Stimulated activated CD4-positive, alpha-beta T cell treated with anti-CD3 and anti-CD28 coated beads, Interleukin-12 subunit alpha, Interleukin-12 subunit beta, amount 100 ng/mL, for 4 hours (primary cell): Measurements from ENCODE around the gene OR2AK2.

ENCODE experiments used
- DNase-seq: peaks from one replicate; pipeline ENCODE4 v3.0.0-alpha.2; 2020

Gene OR2AK2

DNA sequence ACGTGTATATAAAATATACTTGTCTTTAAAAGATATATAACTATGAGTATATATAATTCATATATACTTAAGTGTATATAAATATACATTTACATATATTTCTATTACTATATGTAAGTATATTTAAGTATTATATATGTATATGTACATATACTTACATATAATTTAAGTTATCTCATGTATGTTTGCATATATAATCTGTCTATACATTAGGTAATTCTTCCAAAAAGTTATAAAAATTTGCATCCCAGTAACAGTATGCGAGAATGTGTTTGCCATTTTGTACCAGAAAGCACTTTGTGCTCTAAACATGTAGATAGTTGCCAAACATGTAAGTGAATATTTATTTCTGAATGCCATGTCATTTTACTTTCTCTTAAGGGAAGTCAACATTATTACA, at the start of gene OR2AK2:
Gene OR2AK2 (plus strand): TSS at position 301 of the 400 bp plus-strand sequence. CDS start 144 bp downstream, outside the sequence.
- no peak for DNase-seq

GRCh38 chr1:247919952-247920351, 45.1 kb upstream of the OR2AK2 start, which contains the start of gene OR2T8:
OR2T8 (plus strand) TSS chr1:247920252; CDS start chr1:247921018, 766 bp downstream.
- DNase-seq, result no peak

- DNase-seq, result no peak
Observed at GRCh38 chr1:247923941-247924340, 41.1 kb upstream of the OR2AK2 start.

DNA sequence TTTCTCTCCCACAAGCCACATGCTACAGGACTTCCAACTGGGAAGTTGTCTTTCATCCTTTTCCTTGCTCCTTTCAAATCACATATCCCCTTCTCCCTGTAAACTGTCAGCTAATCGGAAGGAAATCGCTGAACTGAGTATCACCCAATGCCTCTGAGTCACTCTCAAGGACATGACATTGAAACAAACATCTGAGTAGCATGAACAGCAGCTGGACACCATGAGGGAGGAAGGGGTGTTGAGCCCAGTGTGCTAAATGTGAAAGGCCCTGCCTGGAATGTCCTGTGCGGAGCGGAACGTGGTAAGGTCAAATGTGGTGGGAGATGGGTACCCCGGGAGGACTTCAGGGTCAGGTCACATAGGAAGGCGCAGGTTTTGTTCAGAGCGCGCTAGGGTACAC, 40.2 kb upstream of the OR2AK2 start, which contains the start of gene OR2AJ1:
Gene OR2AJ1 (plus strand): TSS at position 22 of the 400 bp plus-strand sequence. CDS start 8,880 bp downstream, outside the sequence.
- DNase-seq, result no peak

DNA sequence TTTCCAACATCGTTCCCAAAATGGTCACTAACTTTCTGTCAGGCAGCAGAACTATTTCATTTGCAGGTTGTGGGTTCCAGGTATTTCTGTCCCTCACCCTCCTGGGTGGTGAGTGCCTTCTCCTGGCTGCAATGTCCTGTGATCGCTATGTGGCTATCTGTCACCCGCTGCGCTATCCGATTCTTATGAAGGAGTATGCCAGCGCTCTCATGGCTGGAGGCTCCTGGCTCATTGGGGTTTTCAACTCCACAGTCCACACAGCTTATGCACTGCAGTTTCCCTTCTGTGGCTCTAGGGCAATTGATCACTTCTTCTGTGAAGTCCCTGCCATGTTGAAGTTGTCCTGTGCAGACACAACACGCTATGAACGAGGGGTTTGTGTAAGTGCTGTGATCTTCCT, 31.0 kb upstream of the OR2AK2 start:
- DNase-seq, result no peak

- no peak for DNase-seq
Observed at GRCh38 chr1:247935781-247936180, 29.3 kb upstream of the OR2AK2 start.

DNA sequence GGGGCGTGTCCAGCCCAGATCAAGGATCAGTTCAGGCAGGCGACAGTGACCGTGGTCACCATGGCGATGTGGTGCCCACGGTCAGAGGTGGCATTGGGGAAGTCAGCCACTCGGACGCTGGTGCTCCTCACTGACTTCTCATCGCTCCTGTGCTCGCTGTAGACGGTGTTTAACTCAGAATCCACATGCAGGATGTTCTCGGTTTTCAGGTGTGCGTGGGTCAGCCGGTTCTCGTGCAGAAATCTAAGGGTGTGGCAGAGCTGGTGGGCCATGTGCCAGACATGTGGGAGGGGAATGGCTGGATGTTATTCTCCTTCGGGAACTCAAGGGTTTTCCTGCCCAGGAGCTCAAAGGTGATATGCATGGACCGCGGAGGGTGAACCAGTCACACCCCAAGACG, 28.6 kb upstream of the OR2AK2 start:
- no peak for DNase-seq

DNA sequence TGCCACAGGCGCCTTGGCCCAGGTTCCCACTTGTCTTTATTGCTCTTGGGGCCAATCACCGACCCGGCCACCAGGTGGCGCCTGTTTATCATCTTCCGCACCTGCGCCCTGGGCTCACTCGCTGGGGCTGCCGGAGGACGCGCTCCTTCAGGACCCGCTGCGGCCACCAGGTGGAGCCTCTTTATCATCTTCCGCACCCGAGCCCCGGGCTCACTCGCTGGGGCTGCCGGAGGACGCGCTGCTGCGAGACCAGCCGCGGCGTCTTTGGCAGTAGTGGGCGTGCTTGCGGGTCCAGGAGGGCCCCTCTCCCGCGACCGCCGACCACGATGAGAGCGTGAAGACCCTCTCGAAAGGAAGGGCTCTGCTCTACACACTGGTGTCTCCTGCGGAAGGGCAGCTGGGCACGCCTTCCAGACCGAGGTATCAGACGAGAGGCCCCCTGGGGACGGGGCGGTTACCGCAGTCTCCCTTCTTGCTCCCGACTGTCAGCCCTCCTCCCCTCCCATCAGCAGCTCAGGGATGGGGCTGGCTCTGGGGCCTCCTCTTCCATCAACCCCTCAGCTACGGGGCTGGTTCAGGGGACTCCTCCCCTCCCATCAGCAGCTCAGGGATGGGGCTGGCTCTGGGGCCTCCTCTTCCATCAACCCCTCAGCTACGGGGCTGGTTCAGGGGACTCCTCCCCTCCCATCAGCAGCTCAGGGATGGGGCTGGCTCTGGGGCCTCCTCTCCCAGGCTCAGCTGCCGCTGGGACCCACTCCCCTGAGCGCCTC, 27.9 kb upstream of the OR2AK2 start:
- peak; percentile 93 for DNase-seq

DNA sequence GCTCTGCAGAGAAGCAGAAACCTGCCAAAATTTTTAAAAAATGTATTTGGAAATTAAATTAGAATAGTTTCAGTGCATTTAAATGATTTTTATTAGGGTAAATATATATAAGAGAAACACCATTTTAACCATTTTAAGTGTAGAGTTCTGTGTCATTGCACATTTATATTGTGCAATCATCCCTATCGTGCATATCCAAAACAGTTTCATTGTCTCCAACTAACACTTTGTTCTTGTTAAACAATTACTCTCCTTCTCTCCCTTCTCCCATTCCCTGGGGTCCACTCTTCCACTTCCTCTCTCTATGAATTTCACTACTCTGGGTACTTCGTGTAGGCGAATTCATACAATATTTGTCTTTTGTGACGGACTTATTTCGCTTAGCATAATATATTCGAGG, 22.4 kb upstream of the OR2AK2 start:
- no peak for DNase-seq

DNA sequence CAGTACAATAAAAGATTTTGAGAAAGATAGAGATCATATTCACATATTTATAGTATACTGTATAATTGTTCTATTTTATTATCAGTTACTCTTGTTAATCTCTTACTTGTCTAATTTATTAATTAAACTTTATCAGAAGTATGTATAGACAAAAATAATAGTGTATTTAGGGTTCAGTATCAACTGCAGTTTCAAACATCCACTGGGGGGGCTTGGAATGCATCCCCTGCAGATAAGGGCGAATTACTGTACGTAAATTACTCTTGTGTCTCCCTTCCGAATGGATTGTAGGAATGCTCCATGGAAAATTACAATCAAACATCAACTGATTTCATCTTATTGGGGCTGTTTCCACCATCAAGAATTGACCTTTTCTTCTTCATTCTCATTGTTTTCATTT, 16.5 kb upstream of the OR2AK2 start, which contains the start of gene OR2L8:
Gene OR2L8 (plus strand): TSS at position 301 of the 400 bp plus-strand sequence. CDS start 0 bp downstream, at position 301.
- no peak for DNase-seq

GRCh38 chr1:247953408-247953807, 11.6 kb upstream of the OR2AK2 start:
- DNase-seq, result no peak

- no peak for DNase-seq
Observed at GRCh38 chr1:247961791-247962190, 3.2 kb upstream of the OR2AK2 start.

DNA sequence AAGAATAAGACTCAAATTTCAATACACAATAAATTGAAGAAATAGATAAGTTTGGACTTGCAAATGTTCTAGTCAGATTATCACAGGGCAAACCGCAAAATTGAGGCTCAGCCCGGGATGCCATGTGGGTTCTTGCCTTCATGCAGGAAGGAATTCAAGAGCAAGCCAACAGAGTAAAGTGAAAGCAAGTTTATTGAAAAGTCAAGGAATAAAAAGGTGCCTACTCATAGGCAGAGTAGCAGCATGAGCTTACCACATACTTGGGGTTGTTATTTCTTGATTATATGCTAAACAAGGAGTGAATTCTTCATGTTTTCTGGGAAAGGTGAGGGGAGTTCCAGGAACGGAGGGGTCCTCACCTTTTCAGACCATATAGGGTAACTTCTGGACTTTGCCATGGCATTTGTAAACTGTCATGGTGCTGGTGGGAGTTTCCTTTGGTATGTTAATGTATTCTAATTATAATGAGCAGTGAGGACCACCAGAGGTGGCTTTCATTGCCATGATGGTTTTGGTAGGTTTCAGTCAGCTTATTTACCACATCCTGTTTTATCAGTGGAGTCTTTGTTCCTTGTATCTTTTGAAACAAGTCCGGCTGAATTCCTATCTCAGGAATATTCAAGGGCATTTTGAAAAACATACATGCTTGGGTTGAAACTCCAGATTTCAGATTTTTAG, 2.0 kb upstream of the OR2AK2 start:
- DNase-seq, result no peak

GRCh38 chr1:247966532-247967204, 1.6 kb downstream of the OR2AK2 start:
- DNase-seq, result no peak

- no peak for DNase-seq
Observed at GRCh38 chr1:247992986-247993385, 28.0 kb downstream of the OR2AK2 start.

GRCh38 chr1:247998811-247999210, 33.8 kb downstream of the OR2AK2 start:
- DNase-seq, result no peak

DNA sequence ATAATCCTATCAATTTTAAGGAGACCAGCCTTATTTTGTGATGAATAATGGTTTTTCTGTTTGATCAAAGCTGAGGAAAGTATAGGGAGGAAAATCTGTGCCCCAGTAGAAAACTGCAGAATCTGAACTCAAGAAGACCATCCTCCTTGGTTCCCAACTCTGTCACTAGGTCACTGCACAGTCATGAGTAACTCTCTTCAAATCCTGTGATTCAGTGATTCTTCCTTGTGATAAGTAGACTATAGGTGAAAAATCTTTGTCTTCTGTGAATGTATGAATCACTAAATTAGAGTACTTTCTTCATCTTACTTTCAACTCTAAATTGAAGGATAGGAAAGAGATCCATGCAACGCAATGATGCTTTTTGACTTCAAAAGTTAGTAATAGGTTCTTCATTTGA, 35.1 kb downstream of the OR2AK2 start:
- DNase-seq, result no peak

DNA sequence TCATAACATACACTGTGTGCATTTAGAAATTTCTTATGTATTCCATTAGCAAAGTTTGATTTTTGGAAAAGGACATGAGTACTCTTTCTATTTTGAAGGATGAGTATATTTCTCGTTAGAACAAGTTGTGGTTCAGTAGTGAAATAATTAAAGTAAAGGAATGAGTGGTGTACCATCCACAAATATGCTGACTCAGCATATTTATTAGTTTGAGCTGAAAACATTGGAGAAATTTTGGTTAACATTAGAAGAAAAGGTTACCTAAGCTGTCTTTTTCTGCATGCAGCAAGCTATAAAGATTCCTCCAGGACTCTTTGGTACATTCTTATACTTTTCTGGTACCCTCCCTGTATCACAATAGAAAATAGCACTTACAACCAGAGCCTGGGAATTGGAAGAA, 42.7 kb downstream of the OR2AK2 start:
- no peak for DNase-seq

DNA sequence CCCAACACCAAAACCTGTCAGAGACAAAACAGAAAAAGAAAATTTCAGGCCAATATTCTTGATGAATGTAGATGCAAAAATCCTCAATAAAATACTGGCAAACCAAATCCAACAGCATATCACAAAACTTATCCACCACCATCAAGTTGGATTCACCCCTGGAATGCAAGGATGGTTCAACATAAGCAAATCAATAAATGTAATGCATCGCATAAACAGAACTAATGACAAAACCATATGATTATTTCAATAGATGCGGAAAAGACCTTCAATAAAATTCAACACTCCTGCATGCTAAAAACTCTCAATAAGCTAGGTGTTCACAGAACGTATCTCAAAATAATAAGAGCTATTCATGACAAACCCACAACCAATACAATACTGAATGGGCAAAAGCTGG, 44.6 kb downstream of the OR2AK2 start:
- DNase-seq, result no peak

- no peak for DNase-seq
Observed at GRCh38 chr1:248013229-248013710, 48.2 kb downstream of the OR2AK2 start, which contains the start of gene OR2L5. OR2L5 (plus strand) TSS chr1:248013660; CDS start chr1:248021948, 8,288 bp downstream.

DNA sequence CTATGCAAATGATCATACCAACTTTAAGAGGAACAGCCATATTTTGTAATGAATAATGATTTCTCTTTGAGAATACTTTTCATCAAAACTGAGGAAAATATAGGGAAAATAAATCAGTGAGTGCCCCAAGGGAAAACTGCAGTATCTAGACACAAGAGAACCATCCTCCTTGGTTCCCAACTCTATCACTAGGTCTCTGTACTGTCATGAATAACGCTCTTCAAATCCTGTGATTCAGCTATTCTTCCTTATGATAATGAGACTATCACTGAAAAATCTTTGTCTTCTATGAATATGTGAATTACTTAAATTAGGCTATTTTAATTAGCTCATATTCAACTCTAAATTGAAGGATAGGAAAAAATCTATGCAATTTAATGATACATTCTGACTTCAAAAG, 50.8 kb downstream of the OR2AK2 start:
- no peak for DNase-seq
